Activated T-cell treated with anti-CD3 and anti-CD28 coated beads, Interleukin-2, amount 50 U/mL, for 24 hours (primary cell): ENCODE data around the gene AHCYL1.
A peak's percentile ranks its signal among the peaks of the same experiment; 100 is the strongest.
"Not testable (repeated sequence)": the region's sequence is repeated elsewhere in the genome, so short reads cannot be mapped to it uniquely, and the experiment has no call there.

ENCODE experiments used
- DNase-seq: peaks from one replicate; pipeline ENCODE4 v3.0.0-alpha.2; 2020
- H3K27ac Mint-ChIP-seq: 2 replicates; pipeline ENCODE4 v1.8.0; 2020; ENCODE audit warnings: mild to moderate bottlenecking, mixed read lengths
- H3K27me3 Mint-ChIP-seq: 2 replicates; pipeline ENCODE4 v1.8.0; 2020; ENCODE audit warnings: mixed read lengths
- H3K36me3 Mint-ChIP-seq: 2 replicates; pipeline ENCODE4 v1.8.0; 2020; ENCODE audit warnings: low read depth, mixed read lengths
- H3K4me1 Mint-ChIP-seq: 2 replicates; pipeline ENCODE4 v1.8.0; 2020; ENCODE audit warnings: low read depth, mixed read lengths
- H3K4me3 Mint-ChIP-seq: 2 replicates; pipeline ENCODE4 v1.8.0; 2020; ENCODE audit warnings: mild to moderate bottlenecking, moderate library complexity, mixed read lengths
- H3K9me3 Mint-ChIP-seq: 2 replicates; pipeline ENCODE4 v1.8.0; 2020; ENCODE audit warnings: mixed read lengths

AHCYL1 gene

GRCh38 chr1:109984456-109985246, at the start of gene AHCYL1:
AHCYL1 (plus strand) TSS chr1:109984765; CDS start chr1:109985053, 288 bp downstream.
- H3K4me1 Mint-ChIP-seq = peaks cover 38% of the 10 kb centered on the region
- DNase-seq = peak; percentile 99
- H3K9me3 Mint-ChIP-seq = no peaks in the 10 kb centered on the region
- no peaks in the 10 kb centered on the region for H3K27me3 Mint-ChIP-seq
- H3K36me3 Mint-ChIP-seq = peaks cover 48% of the 10 kb centered on the region
- peak within 1 kb of the TSS; percentile 99 for H3K4me3 Mint-ChIP-seq
- H3K27ac Mint-ChIP-seq = peak within 1 kb of the TSS; percentile 99

- Mint-ChIP-seq H3K27ac (no peak overlapping the region), H3K36me3 (peaks cover 2% of the 10 kb centered on the region), H3K27me3 (no peaks in the 10 kb centered on the region), H3K4me1 (peaks cover 5% of the 10 kb centered on the region), H3K4me3 (no peak overlapping the region), H3K9me3 (peaks cover 15% of the 10 kb centered on the region)
- no peak for DNase-seq
These were observed 49.1 kb upstream of the AHCYL1 start for GRCh38 chr1:109935451-109935900.

- Mint-ChIP-seq H3K27ac (no peak overlapping the region), H3K36me3 (no peaks in the 10 kb centered on the region), H3K4me3 (no peak overlapping the region)
These were observed 46.8 kb upstream of the AHCYL1 start for GRCh38 chr1:109937738-109938137.

GRCh38 chr1:109938556-109938955, 46.0 kb upstream of the AHCYL1 start:
- no peak for DNase-seq
- peaks cover 5% of the 10 kb centered on the region for H3K4me1 Mint-ChIP-seq
- peaks cover 15% of the 10 kb centered on the region for H3K9me3 Mint-ChIP-seq
- H3K36me3 Mint-ChIP-seq = no peaks in the 10 kb centered on the region
- no peaks in the 10 kb centered on the region for H3K27me3 Mint-ChIP-seq
- no peak overlapping the region for H3K27ac Mint-ChIP-seq
- no peak overlapping the region for H3K4me3 Mint-ChIP-seq

More at GRCh38 chr1:109937738-109938137, 46.8 kb upstream of the AHCYL1 start:
- H3K9me3 Mint-ChIP-seq = peaks cover 15% of the 10 kb centered on the region
- H3K27me3 Mint-ChIP-seq = no peaks in the 10 kb centered on the region
- no peak for DNase-seq
- H3K4me1 Mint-ChIP-seq = peaks cover 5% of the 10 kb centered on the region

- peaks cover 4% of the 10 kb centered on the region for H3K4me1 Mint-ChIP-seq
- DNase-seq = no peak
- no peaks in the 10 kb centered on the region for H3K27me3 Mint-ChIP-seq
- H3K36me3 Mint-ChIP-seq = no peaks in the 10 kb centered on the region
- no peak overlapping the region for H3K4me3 Mint-ChIP-seq
- no peak overlapping the region for H3K27ac Mint-ChIP-seq
- peaks cover 5% of the 10 kb centered on the region for H3K9me3 Mint-ChIP-seq
These were observed 42.1 kb upstream of the AHCYL1 start for GRCh38 chr1:109942434-109942833.

GRCh38 chr1:109944541-109944940, 40.0 kb upstream of the AHCYL1 start:
- Mint-ChIP-seq H3K27me3 (no peaks in the 10 kb centered on the region), H3K36me3 (no peaks in the 10 kb centered on the region), H3K4me3 (no peak overlapping the region), H3K9me3 (no peaks in the 10 kb centered on the region), H3K4me1 (peaks cover 13% of the 10 kb centered on the region), H3K27ac (no peak overlapping the region)
- DNase-seq = no peak

GRCh38 chr1:109946511-109946910, 38.1 kb upstream of the AHCYL1 start:
- H3K4me3 Mint-ChIP-seq = no peak overlapping the region
- no peaks in the 10 kb centered on the region for H3K36me3 Mint-ChIP-seq
- H3K4me1 Mint-ChIP-seq = peaks cover 13% of the 10 kb centered on the region
- H3K27me3 Mint-ChIP-seq = no peaks in the 10 kb centered on the region
- no peak for DNase-seq
- H3K9me3 Mint-ChIP-seq = no peaks in the 10 kb centered on the region
- H3K27ac Mint-ChIP-seq = no peak overlapping the region

GRCh38 chr1:109947582-109948284, 36.8 kb upstream of the AHCYL1 start:
- no peak overlapping the region for H3K4me3 Mint-ChIP-seq
- H3K27me3 Mint-ChIP-seq = no peaks in the 10 kb centered on the region
- no peaks in the 10 kb centered on the region for H3K36me3 Mint-ChIP-seq
- no peak for DNase-seq
- H3K4me1 Mint-ChIP-seq = peaks cover 13% of the 10 kb centered on the region
- H3K27ac Mint-ChIP-seq = no peak overlapping the region
- no peaks in the 10 kb centered on the region for H3K9me3 Mint-ChIP-seq

GRCh38 chr1:109948285-109948630, 36.3 kb upstream of the AHCYL1 start:
- H3K9me3 Mint-ChIP-seq = no peaks in the 10 kb centered on the region
- no peak for DNase-seq
- no peaks in the 10 kb centered on the region for H3K27me3 Mint-ChIP-seq
- no peak overlapping the region for H3K4me3 Mint-ChIP-seq
- no peaks in the 10 kb centered on the region for H3K36me3 Mint-ChIP-seq
- H3K27ac Mint-ChIP-seq = no peak overlapping the region
- peaks cover 13% of the 10 kb centered on the region for H3K4me1 Mint-ChIP-seq

GRCh38 chr1:109950038-109950437, 34.5 kb upstream of the AHCYL1 start:
- Mint-ChIP-seq H3K4me1 (peaks cover 9% of the 10 kb centered on the region), H3K4me3 (no peak overlapping the region), H3K27ac (no peak overlapping the region), H3K27me3 (no peaks in the 10 kb centered on the region), H3K36me3 (no peaks in the 10 kb centered on the region), H3K9me3 (no peaks in the 10 kb centered on the region)
- DNase-seq = no peak

GRCh38 chr1:109950509-109950908, 34.1 kb upstream of the AHCYL1 start:
- Mint-ChIP-seq H3K27me3 (no peaks in the 10 kb centered on the region), H3K36me3 (no peaks in the 10 kb centered on the region), H3K27ac (no peak overlapping the region), H3K4me3 (no peak overlapping the region), H3K9me3 (no peaks in the 10 kb centered on the region), H3K4me1 (peaks cover 9% of the 10 kb centered on the region)
- DNase-seq = no peak

GRCh38 chr1:109951501-109951900, 33.1 kb upstream of the AHCYL1 start:
- H3K27ac Mint-ChIP-seq, H3K36me3 Mint-ChIP-seq, H3K9me3 Mint-ChIP-seq, DNase-seq, H3K27me3 Mint-ChIP-seq, H3K4me3 Mint-ChIP-seq, H3K4me1 Mint-ChIP-seq: not testable (repeated sequence)

GRCh38 chr1:109954041-109954512, 30.5 kb upstream of the AHCYL1 start:
- Mint-ChIP-seq H3K27me3 (peaks cover 2% of the 10 kb centered on the region), H3K4me1 (no peaks in the 10 kb centered on the region), H3K9me3 (no peaks in the 10 kb centered on the region), H3K4me3 (no peak overlapping the region), H3K36me3 (no peaks in the 10 kb centered on the region), H3K27ac (no peak overlapping the region)
- DNase-seq = no peak

GRCh38 chr1:109959632-109959973, 25.0 kb upstream of the AHCYL1 start:
- no peaks in the 10 kb centered on the region for H3K9me3 Mint-ChIP-seq
- H3K4me3 Mint-ChIP-seq = no peak overlapping the region
- H3K27me3 Mint-ChIP-seq = peaks cover 2% of the 10 kb centered on the region
- no peak overlapping the region for H3K27ac Mint-ChIP-seq
- DNase-seq = no peak
- no peaks in the 10 kb centered on the region for H3K4me1 Mint-ChIP-seq
- no peaks in the 10 kb centered on the region for H3K36me3 Mint-ChIP-seq
